CD8-positive, alpha-beta memory T cell (primary cell): ENCODE measurements around the gene ADGRV1. TPM values are rescaled to one million over a fixed set of nuclear protein-coding genes. Genes with fewer than 3 reads are reported as not detected.

ENCODE experiments used
- CTCF ChIA-PET: fragments of 350-600 bp; sonication (Branson Sonifier 250); formaldehyde crosslinking; loops from one replicate; lab custom pipeline; 2021; ENCODE audit warnings: antibody characterized with exemption; lab: Charles Lee
- POLR2A ChIA-PET: fragments of 350-600 bp; sonication (Branson Sonifier 250); formaldehyde crosslinking; loops from one replicate; lab custom pipeline; 2021; ENCODE audit warnings: antibody characterized with exemption; lab: Charles Lee
- DNase-seq, 5 donors: peaks; one replicate each; pipeline versions ENCODE4 v3.0.0 to v3.0.0-alpha.2; 2020 to 2022; ENCODE audit warnings: mixed read lengths in 1 of 5
- H3K27ac ChIP-seq: one replicate; pipeline ENCODE4 v1.7.0; 2013; ENCODE audit warnings: low read depth, mild to moderate bottlenecking, low read length, moderate library complexity
- H3K27me3 ChIP-seq: 2 replicates; pipeline ENCODE4 v1.7.0; 2013; ENCODE audit warnings: low read length, mild to moderate bottlenecking; ENCODE audit not compliant: insufficient read depth, poor library complexity, severe bottlenecking
- H3K36me3 ChIP-seq: 2 replicates; pipeline ENCODE4 v1.7.0; 2013; ENCODE audit warnings: mild to moderate bottlenecking, low read length, moderate library complexity; ENCODE audit not compliant: insufficient read depth
- H3K4me1 ChIP-seq: 2 replicates; pipeline ENCODE4 v1.7.0; 2013; ENCODE audit warnings: mild to moderate bottlenecking, low read length, moderate library complexity; ENCODE audit not compliant: insufficient read depth
- H3K4me3 ChIP-seq: 2 replicates; pipeline ENCODE4 v1.7.0; 2013; ENCODE audit warnings: mild to moderate bottlenecking, low read length
- H3K9me3 ChIP-seq: 2 replicates; pipeline ENCODE4 v1.7.0; 2013; ENCODE audit warnings: mild to moderate bottlenecking, low read length
- H3K27ac Mint-ChIP-seq, 8 donors: one replicate each; pipeline ENCODE4 v1.8.0; 2020 to 2021; ENCODE audit warnings: mixed read lengths in 8 of 8, mild to moderate bottlenecking in 6 of 8, inconsistent platforms in 3 of 8, moderate library complexity in 3 of 8
- H3K27me3 Mint-ChIP-seq, 2 donors: one replicate each; pipeline ENCODE4 v1.8.0; 2020 to 2021; ENCODE audit warnings: mixed read lengths in 2 of 2, mild to moderate bottlenecking in 1 of 2, moderate library complexity in 1 of 2
- H3K36me3 Mint-ChIP-seq, 3 donors: one replicate each; pipeline ENCODE4 v1.8.0; 2020 to 2021; ENCODE audit warnings: mixed read lengths in 3 of 3, inconsistent platforms in 1 of 3, mild to moderate bottlenecking in 1 of 3
- H3K4me1 Mint-ChIP-seq, 3 donors: one replicate each; pipeline ENCODE4 v1.8.0; 2020 to 2021; ENCODE audit warnings: mixed read lengths in 3 of 3, inconsistent platforms in 1 of 3, mild to moderate bottlenecking in 1 of 3
- H3K4me3 Mint-ChIP-seq, 7 donors: one replicate each; pipeline ENCODE4 v1.8.0; 2020 to 2021; ENCODE audit warnings: mixed read lengths in 7 of 7, mild to moderate bottlenecking in 6 of 7, moderate library complexity in 4 of 7, inconsistent platforms in 2 of 7
- H3K9me3 Mint-ChIP-seq, 5 donors: one replicate each; pipeline ENCODE4 v1.8.0; 2020 to 2022; ENCODE audit warnings: mixed read lengths in 5 of 5, mild to moderate bottlenecking in 3 of 5, moderate library complexity in 2 of 5, inconsistent platforms in 1 of 5
- polyA plus RNA-seq: library from polyadenylated mRNA; unstranded; fragments of 300-500 nt; fragmentation: Illumina TruSeq; gene quantifications from one replicate; pipeline ENCODE4 v1.2.3, GENCODE V29; 2021
- total RNA-seq, 2 experiments: library from RNA; stranded (reverse); gene quantifications; one replicate each; pipeline ENCODE4 v1.2.3, GENCODE V29; 2021

The ADGRV1 gene
- total and polyA plus RNA-seq, 3 experiments from 2014 or later: 0.33 to 0.44 TPM; not detected in 1

DNA sequence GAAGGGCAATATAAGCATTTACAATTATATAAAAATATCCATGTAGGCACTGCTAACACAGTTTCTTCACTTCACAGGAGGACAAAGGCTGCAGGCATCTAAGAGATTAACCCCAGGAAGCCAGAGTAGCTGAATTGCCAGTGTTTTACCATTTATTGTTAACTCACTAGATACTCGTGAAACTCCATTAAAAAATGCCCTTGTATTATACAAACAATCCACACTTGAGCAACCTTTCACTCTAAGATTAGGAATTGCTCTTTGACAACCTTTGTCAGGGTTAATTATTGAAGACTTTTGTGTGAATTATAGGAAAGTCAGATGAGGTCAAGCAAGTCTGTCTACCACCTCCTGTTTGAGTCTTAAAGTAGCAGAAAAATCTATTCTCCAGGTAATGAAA, 317.8 kb downstream of the ADGRV1 start:
- no peak overlapping the region for H3K4me3 ChIP-seq
- H3K27ac ChIP-seq: no peak overlapping the region
- H3K4me3 Mint-ChIP-seq: no peak overlapping the region
- H3K27me3 Mint-ChIP-seq: peaks cover 2 to 47% of the 10 kb centered on the region in 2 donors
- peaks cover 5 to 14% (median 10%) of the 10 kb centered on the region in 3 donors for H3K4me1 Mint-ChIP-seq
- no peak overlapping the region for H3K27ac Mint-ChIP-seq
- peaks cover 15% of the 10 kb centered on the region for H3K4me1 ChIP-seq
- no peaks in the 10 kb centered on the region for H3K36me3 Mint-ChIP-seq
- no peak for DNase-seq
- ChIA-PET POLR2A (no interaction called here), CTCF (no interaction called here)
- no peaks in the 10 kb centered on the region for H3K9me3 ChIP-seq
- H3K36me3 ChIP-seq: no peaks in the 10 kb centered on the region
- no peaks in the 10 kb centered on the region for H3K9me3 Mint-ChIP-seq
- H3K27me3 ChIP-seq: no peaks in the 10 kb centered on the region

DNA sequence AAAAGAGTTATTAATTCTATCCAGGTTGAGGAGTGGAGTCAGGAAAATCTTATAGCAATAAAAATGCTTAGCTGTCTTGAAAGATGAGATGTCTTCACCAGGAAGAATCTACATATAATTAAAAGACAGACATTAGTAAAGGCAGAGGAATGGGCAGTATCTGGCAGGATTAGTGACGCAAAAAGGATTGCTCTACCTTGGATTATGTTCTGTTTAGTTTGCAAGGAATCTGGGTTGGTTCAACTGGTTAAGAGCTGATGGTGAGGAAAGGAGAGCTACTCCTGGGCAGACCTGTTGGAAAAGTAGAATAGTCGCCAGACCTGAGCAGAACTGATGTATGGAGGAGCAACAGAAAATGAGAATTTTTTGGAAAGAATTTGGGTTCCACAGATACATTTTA, 318.5 kb downstream of the ADGRV1 start:
- H3K4me3 Mint-ChIP-seq: no peak overlapping the region
- POLR2A ChIA-PET: no interaction called here
- H3K36me3 Mint-ChIP-seq: no peaks in the 10 kb centered on the region
- Histone ChIP-seq H3K27ac (no peak overlapping the region), H3K4me3 (no peak overlapping the region), H3K4me1 (peaks cover 15% of the 10 kb centered on the region), H3K36me3 (no peaks in the 10 kb centered on the region), H3K9me3 (no peaks in the 10 kb centered on the region), H3K27me3 (no peaks in the 10 kb centered on the region)
- peaks cover 2 to 51% of the 10 kb centered on the region in 2 donors for H3K27me3 Mint-ChIP-seq
- DNase-seq: no peak
- H3K4me1 Mint-ChIP-seq: peaks cover 5 to 14% (median 10%) of the 10 kb centered on the region in 3 donors
- H3K9me3 Mint-ChIP-seq: no peaks in the 10 kb centered on the region
- H3K27ac Mint-ChIP-seq: no peak overlapping the region
- CTCF ChIA-PET: no interaction called here

DNA sequence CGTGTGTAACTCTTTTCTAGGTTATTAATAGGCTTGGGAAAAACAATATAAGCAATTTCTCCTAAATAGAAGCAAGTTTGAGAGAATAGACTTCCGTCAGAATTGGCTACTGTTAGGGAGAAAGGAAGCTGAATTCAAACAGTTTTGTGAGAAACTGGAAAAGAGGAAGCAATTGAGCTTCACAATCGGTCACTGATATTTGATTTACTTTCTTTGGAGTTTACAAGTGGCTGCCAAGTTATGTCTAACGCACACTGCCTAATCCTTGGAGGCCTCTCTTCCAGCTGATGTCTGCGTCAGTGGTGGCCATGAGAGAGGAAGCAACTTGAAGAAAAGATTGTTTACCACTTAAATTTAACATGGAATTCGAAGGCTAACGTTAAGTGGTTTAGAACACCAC, 319.5 kb downstream of the ADGRV1 start:
- no peaks in the 10 kb centered on the region for H3K9me3 Mint-ChIP-seq
- ChIA-PET POLR2A (no interaction called here), CTCF (interaction anchor here (1.3 kb wide), 1 partner anchor 23 kb away, joined by 3 read pairs; no protein-coding TSS in a partner anchor)
- Histone ChIP-seq H3K9me3 (no peaks in the 10 kb centered on the region), H3K27me3 (no peaks in the 10 kb centered on the region), H3K4me1 (peaks cover 12% of the 10 kb centered on the region), H3K27ac (no peak overlapping the region), H3K36me3 (no peaks in the 10 kb centered on the region), H3K4me3 (no peak overlapping the region)
- DNase-seq: no peak
- H3K27ac Mint-ChIP-seq: no peak overlapping the region
- H3K4me1 Mint-ChIP-seq: peaks cover 5 to 8% (median 6%) of the 10 kb centered on the region in 3 donors
- H3K36me3 Mint-ChIP-seq: no peaks in the 10 kb centered on the region
- H3K27me3 Mint-ChIP-seq: peaks cover 2 to 51% of the 10 kb centered on the region in 2 donors
- H3K4me3 Mint-ChIP-seq: no peak overlapping the region

DNA sequence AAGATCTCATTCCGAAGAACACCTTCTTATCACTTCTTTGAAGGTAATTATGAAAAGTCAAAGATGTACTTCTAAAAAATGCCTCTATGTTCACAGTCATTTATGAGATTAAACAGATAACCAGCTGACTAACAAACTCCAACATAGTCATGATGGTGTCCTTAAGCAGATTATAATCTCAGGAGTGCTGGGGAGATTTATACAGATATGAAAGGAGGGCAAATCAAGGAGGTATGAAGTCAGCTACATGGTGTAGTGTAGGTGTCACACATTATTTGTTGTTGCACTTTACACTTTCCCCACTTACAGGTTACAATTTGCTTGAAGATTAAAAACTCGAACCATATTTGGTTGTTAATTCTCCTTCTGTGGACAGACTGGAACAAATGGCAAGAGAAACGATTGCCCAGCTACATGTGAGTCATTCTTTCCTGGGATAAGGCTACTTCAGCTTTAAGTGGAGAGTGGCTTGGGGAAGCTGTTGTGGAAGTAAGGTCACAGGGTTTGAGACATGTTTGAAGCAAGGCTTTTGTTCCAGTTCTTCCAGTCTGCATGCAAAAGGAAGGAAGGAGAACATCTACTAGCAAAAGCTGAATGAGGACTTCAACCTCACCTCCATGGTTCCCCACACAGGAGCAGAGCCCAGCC, 320.1 kb downstream of the ADGRV1 start:
- H3K27ac ChIP-seq: no peak overlapping the region
- peaks cover 6% of the 10 kb centered on the region for H3K4me1 ChIP-seq
- Mint-ChIP-seq H3K36me3 (no peaks in the 10 kb centered on the region), H3K4me3 (no peak overlapping the region), H3K27ac (no peak overlapping the region), H3K27me3 (peaks cover 2 to 55% of the 10 kb centered on the region in 2 donors), H3K9me3 (no peaks in the 10 kb centered on the region), H3K4me1 (peaks cover 4 to 5% (median 4%) of the 10 kb centered on the region in 3 donors)
- no peak overlapping the region for H3K4me3 ChIP-seq
- CTCF ChIA-PET: interaction anchor here (1.3 kb wide), 1 partner anchor 23 kb away, joined by 3 read pairs; no protein-coding TSS in a partner anchor
- no peaks in the 10 kb centered on the region for H3K9me3 ChIP-seq
- no peaks in the 10 kb centered on the region for H3K27me3 ChIP-seq
- DNase-seq: no peak
- POLR2A ChIA-PET: no interaction called here
- H3K36me3 ChIP-seq: no peaks in the 10 kb centered on the region

DNA sequence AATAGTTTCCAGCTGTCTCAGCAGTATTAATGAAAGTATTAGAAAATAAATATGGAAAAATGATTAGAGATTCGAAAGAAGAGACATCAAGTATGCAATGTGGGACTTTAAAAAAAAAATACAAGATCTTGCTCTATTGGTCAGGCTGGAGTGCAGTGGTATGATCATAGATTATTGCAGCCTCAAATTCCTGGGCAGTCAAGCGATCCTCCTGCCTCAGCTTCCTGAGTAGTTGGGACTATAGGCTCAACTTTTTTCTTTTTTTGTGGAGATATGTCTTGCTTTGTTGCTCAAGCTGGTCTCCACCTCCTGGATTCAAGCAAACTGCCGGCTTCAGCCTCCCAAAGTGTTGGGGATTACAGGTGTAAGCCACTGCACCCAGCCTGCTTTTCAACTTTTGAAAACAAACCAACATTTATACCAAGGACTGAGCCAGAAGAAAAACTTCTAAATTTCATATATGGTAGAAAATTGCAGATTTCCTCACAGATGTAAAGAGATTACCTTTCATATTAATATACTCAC, 323.1 kb downstream of the ADGRV1 start:
- POLR2A ChIA-PET: no interaction called here

DNA sequence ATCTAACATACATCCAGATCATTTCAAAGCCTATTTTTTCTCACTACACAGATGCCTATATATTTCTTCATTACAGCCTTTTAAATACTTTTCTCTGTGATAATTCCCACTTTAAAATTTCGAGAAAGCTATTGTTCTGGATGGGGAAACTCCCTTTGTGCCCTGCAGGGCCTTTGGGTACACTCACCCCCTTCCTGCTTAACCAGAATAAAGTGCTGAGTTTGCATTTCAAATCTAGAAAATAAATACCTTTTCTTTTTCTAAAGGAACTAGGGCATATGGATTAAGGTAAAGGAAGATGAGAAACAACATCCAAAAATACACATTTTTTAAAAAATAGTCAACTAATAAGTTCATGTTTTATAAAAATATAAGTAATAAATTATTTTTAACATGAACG, 323.9 kb downstream of the ADGRV1 start:
- Histone ChIP-seq H3K27ac (no peak overlapping the region), H3K4me3 (no peak overlapping the region), H3K27me3 (no peaks in the 10 kb centered on the region), H3K9me3 (no peaks in the 10 kb centered on the region), H3K36me3 (no peaks in the 10 kb centered on the region), H3K4me1 (no peaks in the 10 kb centered on the region)
- Mint-ChIP-seq H3K4me1 (no peaks in the 10 kb centered on the region), H3K9me3 (no peaks in the 10 kb centered on the region), H3K27me3 (peaks cover 5 to 57% of the 10 kb centered on the region in 2 donors), H3K27ac (no peak overlapping the region), H3K4me3 (no peak overlapping the region), H3K36me3 (no peaks in the 10 kb centered on the region)
- ChIA-PET CTCF (no interaction called here), POLR2A (no interaction called here)
- DNase-seq: no peak

More for the DNA sequence above, 323.1 kb downstream of the ADGRV1 start:
- Histone ChIP-seq H3K4me3 (no peak overlapping the region), H3K4me1 (no peaks in the 10 kb centered on the region), H3K27ac (no peak overlapping the region), H3K9me3 (no peaks in the 10 kb centered on the region), H3K36me3 (no peaks in the 10 kb centered on the region), H3K27me3 (no peaks in the 10 kb centered on the region)
- Mint-ChIP-seq H3K9me3 (no peaks in the 10 kb centered on the region), H3K4me3 (no peak overlapping the region), H3K36me3 (no peaks in the 10 kb centered on the region), H3K4me1 (no peaks in the 10 kb centered on the region), H3K27me3 (peaks cover 3 to 57% of the 10 kb centered on the region in 2 donors), H3K27ac (no peak overlapping the region)
- DNase-seq: no peak
- CTCF ChIA-PET: no interaction called here

DNA sequence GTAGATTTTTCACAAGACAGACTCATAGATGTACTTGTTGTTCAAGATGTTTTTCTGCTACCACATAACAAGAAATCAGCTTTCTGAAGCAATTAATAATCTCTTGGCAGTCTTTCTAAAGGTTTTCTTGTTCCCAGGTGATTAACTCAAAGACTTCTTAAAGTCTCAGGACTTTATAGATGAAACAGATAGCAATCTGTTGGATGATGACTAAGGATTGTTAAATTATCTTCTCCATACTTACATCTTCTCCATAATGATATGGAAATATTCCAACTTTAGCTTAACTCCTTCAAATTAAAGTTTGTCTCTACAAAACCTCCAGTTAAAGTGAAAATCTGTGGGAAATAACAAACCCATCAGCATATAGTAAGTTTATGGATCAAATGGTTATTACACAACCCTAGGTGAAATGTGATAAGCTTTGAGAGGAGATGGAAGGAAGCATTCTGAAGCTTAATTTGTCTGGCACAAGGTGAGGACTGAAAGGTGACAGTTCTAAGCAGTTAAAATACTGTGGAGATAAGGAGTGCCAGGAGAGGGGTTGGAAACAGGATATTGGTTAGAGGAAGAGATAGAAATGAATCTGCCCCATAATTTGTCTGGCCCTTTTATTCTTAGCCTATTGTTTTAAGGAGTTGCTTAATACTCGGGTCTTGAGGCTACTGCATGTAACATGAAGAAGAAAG, 326.7 kb downstream of the ADGRV1 start:
- Histone ChIP-seq H3K36me3 (no peaks in the 10 kb centered on the region), H3K27ac (no peak overlapping the region), H3K27me3 (no peaks in the 10 kb centered on the region), H3K9me3 (no peaks in the 10 kb centered on the region), H3K4me1 (no peaks in the 10 kb centered on the region), H3K4me3 (no peak overlapping the region)
- ChIA-PET CTCF (no interaction called here), POLR2A (no interaction called here)
- peaks cover 5 to 41% of the 10 kb centered on the region in 2 donors for H3K27me3 Mint-ChIP-seq
- no peaks in the 10 kb centered on the region for H3K9me3 Mint-ChIP-seq
- H3K4me1 Mint-ChIP-seq: no peaks in the 10 kb centered on the region
- no peak overlapping the region for H3K27ac Mint-ChIP-seq
- H3K4me3 Mint-ChIP-seq: no peak overlapping the region
- H3K36me3 Mint-ChIP-seq: no peaks in the 10 kb centered on the region
- no peak for DNase-seq

DNA sequence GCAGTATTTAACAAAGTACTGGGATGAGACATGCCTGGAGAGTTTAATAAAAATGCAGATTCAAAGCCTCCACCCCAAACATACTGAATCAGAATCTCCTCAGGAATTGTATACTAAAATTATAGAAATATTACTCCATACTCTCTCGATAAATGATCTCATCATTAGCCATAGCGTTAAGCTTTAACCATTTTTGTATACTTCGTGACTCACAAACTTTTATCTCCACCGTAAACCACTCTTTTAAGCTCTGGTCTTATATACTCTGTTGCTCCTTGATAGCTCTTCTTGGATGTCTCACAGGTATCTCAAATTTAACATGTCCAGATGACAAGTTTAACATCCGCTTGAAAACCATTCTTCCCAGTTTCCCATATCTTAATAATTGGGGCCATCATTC, 327.8 kb downstream of the ADGRV1 start:
- no peak for DNase-seq
- no peaks in the 10 kb centered on the region for H3K36me3 Mint-ChIP-seq
- CTCF ChIA-PET: no interaction called here
- Histone ChIP-seq H3K9me3 (no peaks in the 10 kb centered on the region), H3K4me3 (no peak overlapping the region), H3K4me1 (no peaks in the 10 kb centered on the region), H3K36me3 (no peaks in the 10 kb centered on the region), H3K27ac (no peak overlapping the region), H3K27me3 (no peaks in the 10 kb centered on the region)
- no peak overlapping the region for H3K27ac Mint-ChIP-seq
- H3K27me3 Mint-ChIP-seq: peaks cover 3 to 33% of the 10 kb centered on the region in 2 donors
- no peak overlapping the region for H3K4me3 Mint-ChIP-seq
- H3K9me3 Mint-ChIP-seq: no peaks in the 10 kb centered on the region
- POLR2A ChIA-PET: no interaction called here
- H3K4me1 Mint-ChIP-seq: no peaks in the 10 kb centered on the region
